Neural progenitor cell (in vitro differentiated cells): Measurements from ENCODE around the gene AK8.

Source experiments
- EZH2 ChIP-seq: fragments of 200-600 bp; sonication (generic); IDR thresholded peaks from 2 replicates; pipeline ENCODE4 v1.6.1; 2017; ENCODE audit warnings: antibody characterized with exemption, mild to moderate bottlenecking, moderate library complexity
- EZH2phosphoT487 ChIP-seq: fragments of 200-600 bp; sonication (generic); IDR thresholded peaks from 2 replicates; pipeline ENCODE4 v1.6.1; 2017; ENCODE audit warnings: antibody characterized with exemption
- TF ChIP-seq, protein P1 (sequence below): fragments of 200-600 bp; sonication (generic); IDR thresholded peaks from 2 replicates; pipeline ENCODE4 v1.5.1; 2017; ENCODE audit warnings: antibody characterized with exemption, mild to moderate bottlenecking

DNA sequence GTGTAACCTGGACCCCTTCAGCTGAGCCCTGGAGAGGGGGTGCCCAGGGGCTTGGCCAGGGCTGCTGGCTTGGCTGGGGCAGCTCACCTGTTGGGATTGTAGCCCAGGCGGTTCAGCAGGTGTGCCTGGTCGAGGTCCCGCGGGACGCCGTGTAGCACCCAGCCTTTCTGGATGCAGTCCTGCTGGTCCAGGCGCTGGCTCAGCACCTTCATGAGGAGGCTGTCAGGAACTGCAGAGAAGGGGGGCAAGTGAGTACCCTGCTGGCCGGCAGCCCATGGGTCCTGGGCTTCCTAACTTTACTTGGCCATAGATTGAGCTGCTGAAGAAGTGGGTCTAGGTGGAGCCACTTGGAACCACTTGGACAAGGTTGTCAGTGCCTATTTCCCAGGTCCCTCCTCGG is 85.5 kb downstream of the AK8 start:
- TF ChIP-seq, protein P1, sequence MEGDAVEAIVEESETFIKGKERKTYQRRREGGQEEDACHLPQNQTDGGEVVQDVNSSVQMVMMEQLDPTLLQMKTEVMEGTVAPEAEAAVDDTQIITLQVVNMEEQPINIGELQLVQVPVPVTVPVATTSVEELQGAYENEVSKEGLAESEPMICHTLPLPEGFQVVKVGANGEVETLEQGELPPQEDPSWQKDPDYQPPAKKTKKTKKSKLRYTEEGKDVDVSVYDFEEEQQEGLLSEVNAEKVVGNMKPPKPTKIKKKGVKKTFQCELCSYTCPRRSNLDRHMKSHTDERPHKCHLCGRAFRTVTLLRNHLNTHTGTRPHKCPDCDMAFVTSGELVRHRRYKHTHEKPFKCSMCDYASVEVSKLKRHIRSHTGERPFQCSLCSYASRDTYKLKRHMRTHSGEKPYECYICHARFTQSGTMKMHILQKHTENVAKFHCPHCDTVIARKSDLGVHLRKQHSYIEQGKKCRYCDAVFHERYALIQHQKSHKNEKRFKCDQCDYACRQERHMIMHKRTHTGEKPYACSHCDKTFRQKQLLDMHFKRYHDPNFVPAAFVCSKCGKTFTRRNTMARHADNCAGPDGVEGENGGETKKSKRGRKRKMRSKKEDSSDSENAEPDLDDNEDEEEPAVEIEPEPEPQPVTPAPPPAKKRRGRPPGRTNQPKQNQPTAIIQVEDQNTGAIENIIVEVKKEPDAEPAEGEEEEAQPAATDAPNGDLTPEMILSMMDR = no peak
- TF ChIP-seq EZH2 (no peak), EZH2phosphoT487 (no peak)
